ENCODE results near the gene KRT83.
"Not testable (repeated sequence)": the region's sequence is repeated elsewhere in the genome, so short reads cannot be mapped to it uniquely, and the experiment has no call there.

KRT83 gene

GRCh38 chr12:52319097-52319496, 2.1 kb downstream of the KRT83 start:
- DNase-seq, result peak; percentile 45
- in situ Hi-C loops (cut with HindIII; ENCODE audit: low pct_ligation_motif_present, low pct_unique_long_range_greater_than_20kb, low sequenced_read_pairs), result no loop called here

- no peak for DNase-seq
- in situ Hi-C loops (cut with HindIII; ENCODE audit: low pct_ligation_motif_present, low pct_unique_long_range_greater_than_20kb, low sequenced_read_pairs), result no loop called here
Observed at GRCh38 chr12:52318241-52318990, 2.8 kb downstream of the KRT83 start.

GRCh38 chr12:52317468-52318052, 3.6 kb downstream of the KRT83 start:
- in situ Hi-C loops (cut with HindIII; ENCODE audit: low pct_ligation_motif_present, low pct_unique_long_range_greater_than_20kb, low sequenced_read_pairs), result no loop called here

GRCh38 chr12:52316701-52317100, 4.5 kb downstream of the KRT83 start:
- DNase-seq, result no peak
- in situ Hi-C loops (cut with HindIII; ENCODE audit: low pct_ligation_motif_present, low pct_unique_long_range_greater_than_20kb, low sequenced_read_pairs), result no loop called here

More at GRCh38 chr12:52317468-52318052, 3.6 kb downstream of the KRT83 start:
- DNase-seq, result no peak

- in situ Hi-C loops (cut with HindIII; ENCODE audit: low pct_ligation_motif_present, low pct_unique_long_range_greater_than_20kb, low sequenced_read_pairs), result no loop called here
Observed at GRCh38 chr12:52316290-52316689, 4.9 kb downstream of the KRT83 start.

GRCh38 chr12:52315721-52316120, 5.5 kb downstream of the KRT83 start:
- in situ Hi-C loops (cut with HindIII; ENCODE audit: low pct_ligation_motif_present, low pct_unique_long_range_greater_than_20kb, low sequenced_read_pairs), result not testable (repeated sequence)
- peak; percentile 48 for DNase-seq

More at GRCh38 chr12:52316290-52316689, 4.9 kb downstream of the KRT83 start:
- DNase-seq, result no peak

- in situ Hi-C loops (cut with HindIII; ENCODE audit: low pct_ligation_motif_present, low pct_unique_long_range_greater_than_20kb, low sequenced_read_pairs), result no loop called here
- DNase-seq, result no peak
Observed at GRCh38 chr12:52314511-52314910, 6.7 kb downstream of the KRT83 start.

GRCh38 chr12:52313926-52314325, 7.3 kb downstream of the KRT83 start:
- no peak for DNase-seq
- in situ Hi-C loops (cut with HindIII; ENCODE audit: low pct_ligation_motif_present, low pct_unique_long_range_greater_than_20kb, low sequenced_read_pairs), result no loop called here

- in situ Hi-C loops (cut with HindIII; ENCODE audit: low pct_ligation_motif_present, low pct_unique_long_range_greater_than_20kb, low sequenced_read_pairs), result no loop called here
- no peak for DNase-seq
Observed at GRCh38 chr12:52313461-52313860, 7.7 kb downstream of the KRT83 start.

- in situ Hi-C loops (cut with HindIII; ENCODE audit: low pct_ligation_motif_present, low pct_unique_long_range_greater_than_20kb, low sequenced_read_pairs), result no loop called here
Observed at GRCh38 chr12:52312086-52312485, 9.1 kb downstream of the KRT83 start.

GRCh38 chr12:52311285-52311648, 9.9 kb downstream of the KRT83 start:
- DNase-seq, result no peak
- in situ Hi-C loops (cut with HindIII; ENCODE audit: low pct_ligation_motif_present, low pct_unique_long_range_greater_than_20kb, low sequenced_read_pairs), result no loop called here

More at GRCh38 chr12:52312086-52312485, 9.1 kb downstream of the KRT83 start:
- DNase-seq, result no peak

- no peak for DNase-seq
- in situ Hi-C loops (cut with HindIII; ENCODE audit: low pct_ligation_motif_present, low pct_unique_long_range_greater_than_20kb, low sequenced_read_pairs), result no loop called here
Observed at GRCh38 chr12:52310622-52311284, 10.4 kb downstream of the KRT83 start.

- DNase-seq, result no peak
- in situ Hi-C loops (cut with HindIII; ENCODE audit: low pct_ligation_motif_present, low pct_unique_long_range_greater_than_20kb, low sequenced_read_pairs), result no loop called here
Observed at GRCh38 chr12:52308806-52309425, 12.3 kb downstream of the KRT83 start.

GRCh38 chr12:52307836-52308805, 13.1 kb downstream of the KRT83 start:
- in situ Hi-C loops (cut with HindIII; ENCODE audit: low pct_ligation_motif_present, low pct_unique_long_range_greater_than_20kb, low sequenced_read_pairs), result no loop called here
- peak; percentile 63 for DNase-seq

GRCh38 chr12:52306731-52307130, 14.5 kb downstream of the KRT83 start:
- DNase-seq, result no peak
- in situ Hi-C loops (cut with HindIII; ENCODE audit: low pct_ligation_motif_present, low pct_unique_long_range_greater_than_20kb, low sequenced_read_pairs), result no loop called here

- in situ Hi-C loops (cut with HindIII; ENCODE audit: low pct_ligation_motif_present, low pct_unique_long_range_greater_than_20kb, low sequenced_read_pairs), result no loop called here
- DNase-seq, result no peak
Observed at GRCh38 chr12:52305921-52306705, 15.1 kb downstream of the KRT83 start.

GRCh38 chr12:52304941-52305411, 16.2 kb downstream of the KRT83 start:
- in situ Hi-C loops (cut with HindIII; ENCODE audit: low pct_ligation_motif_present, low pct_unique_long_range_greater_than_20kb, low sequenced_read_pairs); DNase-seq: not testable (repeated sequence)
